HepG2 (cell line): Measurements from ENCODE around the gene AP1G1. TPM values are rescaled to one million over a fixed set of nuclear protein-coding genes. Genes with fewer than 3 reads are reported as not detected.
A peak's percentile ranks its signal among the peaks of the same experiment; 100 is the strongest.

ENCODE experiments used
- BCL6 ChIP-seq: IDR thresholded peaks from 2 replicates; pipeline ENCODE4 v1.6.1; 2016; ENCODE audit warnings: missing genetic modification reagents, missing compliant biosample characterization
- EED ChIP-seq: sonication (generic); formaldehyde crosslinking; IDR thresholded peaks from 2 replicates; pipeline ENCODE4 v1.5.0; 2020; ENCODE audit warnings: mild to moderate bottlenecking, missing genetic modification reagents
- ERF ChIP-seq: IDR thresholded peaks from 2 replicates; pipeline ENCODE4 v1.6.1; 2018; ENCODE audit warnings: missing biosample characterization, missing genetic modification reagents
- GATAD1 ChIP-seq: IDR thresholded peaks from 2 replicates; pipeline ENCODE4 v1.6.1; 2016; ENCODE audit warnings: missing genetic modification reagents, missing compliant biosample characterization
- HDAC2 ChIP-seq: sonication (generic); formaldehyde crosslinking; IDR thresholded peaks from 2 replicates; pipeline ENCODE4 v1.4.0; 2020; ENCODE audit warnings: missing genetic modification reagents
- HNF1B ChIP-seq: sonication (generic); formaldehyde crosslinking; IDR thresholded peaks from 2 replicates; pipeline ENCODE4 v1.5.1; 2020; ENCODE audit warnings: mild to moderate bottlenecking, moderate library complexity, missing genetic modification reagents
- IRF1 ChIP-seq: sonication (generic); formaldehyde crosslinking; IDR thresholded peaks from 2 replicates; pipeline ENCODE4 v1.4.0; 2020; ENCODE audit warnings: low read depth, mild to moderate bottlenecking, missing genetic modification reagents
- IRF9 ChIP-seq: sonication (generic); formaldehyde crosslinking; IDR thresholded peaks from 2 replicates; pipeline ENCODE4 v1.8.0; 2022; ENCODE audit warnings: missing genetic modification reagents, mild to moderate bottlenecking, borderline replicate concordance
- KDM4B ChIP-seq: sonication (generic); formaldehyde crosslinking; IDR thresholded peaks from 2 replicates; pipeline ENCODE4 v1.4.0; 2020; ENCODE audit warnings: missing genetic modification reagents
- KLF16 ChIP-seq, 2 experiments: sonication (generic) in 1 of 2; formaldehyde crosslinking in 1 of 2; IDR thresholded peaks; 2 replicates each; pipeline versions ENCODE4 v1.6.1 to v1.8.0; 2016 to 2023; ENCODE audit warnings: missing genetic modification reagents in 2 of 2, missing compliant biosample characterization in 1 of 2
- MIER2 ChIP-seq: IDR thresholded peaks from 2 replicates; pipeline ENCODE4 v1.6.1; 2016; ENCODE audit warnings: missing biosample characterization, missing genetic modification reagents
- REXO4 ChIP-seq: sonication (generic); formaldehyde crosslinking; IDR thresholded peaks from 2 replicates; pipeline ENCODE4 v1.8.0; 2022; ENCODE audit warnings: missing genetic modification reagents, mild to moderate bottlenecking, borderline replicate concordance
- SNAI1 ChIP-seq: sonication (generic); formaldehyde crosslinking; IDR thresholded peaks from 2 replicates; pipeline ENCODE4 v1.5.0; 2020; ENCODE audit warnings: mild to moderate bottlenecking, missing genetic modification reagents, borderline replicate concordance
- SNAPC2 ChIP-seq: sonication (generic); formaldehyde crosslinking; IDR thresholded peaks from 2 replicates; pipeline ENCODE4 v1.8.1; 2022; ENCODE audit warnings: mild to moderate bottlenecking, missing genetic modification reagents
- SOX13 ChIP-seq, 3 experiments: fragments of 450-650 bp in 1 of 3; sonication (generic) in 1 of 3; formaldehyde crosslinking in 1 of 3; IDR thresholded peaks in 2 of 3; conservative IDR thresholded peaks in 1 of 3; 2 replicates each; pipeline versions ENCODE4 v1.5.0 to v1.6.1; 2016 to 2020; ENCODE audit warnings: antibody characterized with exemption in 1 of 3, mild to moderate bottlenecking in 1 of 3, missing compliant biosample characterization in 1 of 3, missing genetic modification reagents in 1 of 3, moderate library complexity in 1 of 3
- TBL1XR1 ChIP-seq: fragments of 150-350 bp; IDR thresholded peaks from 2 replicates; pipeline ENCODE4 v1.6.1; 2014; ENCODE audit warnings: borderline replicate concordance, low read length; ENCODE audit not compliant: partially characterized antibody
- XRCC5 ChIP-seq: fragments of 200-400 bp; formaldehyde crosslinking; optimal IDR thresholded peaks from 2 replicates; pipeline ENCODE3; 2017; ENCODE audit warnings: mild to moderate bottlenecking, low read length
- ZBTB21 ChIP-seq: sonication (generic); formaldehyde crosslinking; IDR thresholded peaks from 2 replicates; pipeline ENCODE4 v1.4.0; 2020; ENCODE audit warnings: missing genetic modification reagents
- ZFP1 ChIP-seq: IDR thresholded peaks from 2 replicates; pipeline ENCODE4 v1.6.1; 2016
- ZNF124 ChIP-seq: sonication (generic); formaldehyde crosslinking; IDR thresholded peaks from 2 replicates; pipeline ENCODE4 v1.4.0; 2020; ENCODE audit warnings: missing genetic modification reagents
- ZNF234 ChIP-seq: sonication (generic); formaldehyde crosslinking; conservative IDR thresholded peaks from 2 replicates; pipeline ENCODE4 v1.5.1; 2020; ENCODE audit warnings: mild to moderate bottlenecking, missing genetic modification reagents
- ZNF251 ChIP-seq: sonication (generic); formaldehyde crosslinking; IDR thresholded peaks from 2 replicates; pipeline ENCODE4 v1.9.0; 2021; ENCODE audit warnings: mild to moderate bottlenecking, missing genetic modification reagents
- ZNF326 ChIP-seq: sonication (generic); formaldehyde crosslinking; IDR thresholded peaks from 2 replicates; pipeline ENCODE4 v1.4.0; 2020; ENCODE audit warnings: missing genetic modification reagents, borderline replicate concordance
- ZNF362 ChIP-seq: sonication (generic); formaldehyde crosslinking; IDR thresholded peaks from 2 replicates; pipeline ENCODE4 v1.4.0; 2020; ENCODE audit warnings: missing genetic modification reagents, mild to moderate bottlenecking, borderline replicate concordance
- ZNF879 ChIP-seq: sonication (generic); formaldehyde crosslinking; IDR thresholded peaks from 2 replicates; pipeline ENCODE4 v1.8.1; 2023; ENCODE audit warnings: missing genetic modification reagents
- polyA plus RNA-seq, 8 experiments: library from polyadenylated mRNA; depleted of rRNA in 3 of 8; stranded (reverse) in 7 of 8; unstranded in 1 of 8; fragments of >200 nt; fragmentation: Illumina TruSeq in 4 of 8; extraction: Trizol in 4 of 8; gene quantifications; 2 replicates each; pipeline versions ENCODE4 v1.2.1 to v1.2.3, GENCODE V29; 2011 to 2016; ENCODE audit warnings: low read depth in 4 of 8, missing spikeins in 1 of 8, mixed read lengths in 1 of 8; ENCODE audit not compliant: insufficient read depth in 1 of 8
- total RNA-seq, 5 experiments: library from RNA; depleted of rRNA; stranded (reverse); fragments of >200 nt; fragmentation: Illumina TruSeq; extraction: Trizol; gene quantifications; 2 replicates each; pipeline ENCODE4 v1.2.3, GENCODE V29; 2016; ENCODE audit warnings: low read depth in 1 of 5

AP1G1 gene
- total and polyA plus RNA-seq, 2 of the 13 experiments (the other 11 are each of a cell fraction or from before 2014, with no cell fraction given), result 62.2 to 66.2 TPM

GRCh38 chr16:71845639-71846430, 37.2 kb upstream of the AP1G1 start, which contains the start of gene ATXN1L (continued):
- peak; percentile 76; the same call in 1 of the 2 replicates for TF ChIP-seq HNF1B (CRISPR knock-in tag)
- TF ChIP-seq SNAI1 (CRISPR knock-in tag), result peak; percentile 34; the same call in 1 of the 2 replicates
- TF ChIP-seq ZBTB21 (CRISPR knock-in tag), result peak; percentile 61; the same call in 1 of the 2 replicates
- peak; percentile 41; the same call in 1 of the 2 replicates for TF ChIP-seq EED (CRISPR knock-in tag)
- 0 out of 2 replicates have a peak, but pooled peaks have one; percentile 35 for TF ChIP-seq MIER2 (CRISPR knock-in tag)
- no peak for TF ChIP-seq SOX13 (IDR thresholded peaks at IDR 0.05)
- TF ChIP-seq SOX13 (CRISPR knock-in tag; conservative IDR thresholded peaks at IDR 0.05 in 1 of 2, IDR thresholded peaks at IDR 0.05 in 1 of 2), result peak in 1 of 2 experiments; percentile 57; a peak in 2 of 4 replicates
- TF ChIP-seq ZNF234 (CRISPR knock-in tag), result 0 out of 2 replicates have a peak, but pooled peaks have one; percentile 6
- 0 out of 2 replicates have a peak, but pooled peaks have one; percentile 74 for TF ChIP-seq SNAPC2 (CRISPR knock-in tag)
- peak; percentile 76 for TF ChIP-seq XRCC5
- TF ChIP-seq REXO4 (CRISPR knock-in tag), result peak; percentile 37; the same call in 1 of the 2 replicates
- TF ChIP-seq KDM4B (CRISPR knock-in tag), result peak; percentile 59
- no peak for TF ChIP-seq ZNF326
- TF ChIP-seq BCL6 (CRISPR knock-in tag), result peak; percentile 65; the same call in 1 of the 2 replicates
- TF ChIP-seq KLF16 (CRISPR knock-in tag; IDR thresholded peaks at IDR 0.05), result peak in 1 of 2 experiments; percentile 97; a peak in 2 of 4 replicates
- no peak for TF ChIP-seq ZNF251 (CRISPR knock-in tag)
- TF ChIP-seq ERF (CRISPR knock-in tag), result peak; percentile 82; the same call in 1 of the 2 replicates
- no peak; the same call in 1 of the 2 replicates for TF ChIP-seq ZNF362 (CRISPR knock-in tag)
- TF ChIP-seq ZFP1 (CRISPR knock-in tag), result peak; percentile 53; the same call in 1 of the 2 replicates
- TF ChIP-seq GATAD1 (CRISPR knock-in tag), result peak; percentile 96
- peak; percentile 86 for TF ChIP-seq IRF9 (CRISPR knock-in tag)
- peak; percentile 20 for TF ChIP-seq TBL1XR1
- TF ChIP-seq HDAC2, result peak; percentile 78
- TF ChIP-seq ZNF879, result 0 out of 2 replicates have a peak, but pooled peaks have one; percentile 16
- 0 out of 2 replicates have a peak, but pooled peaks have one; percentile 63 for TF ChIP-seq IRF1 (CRISPR knock-in tag)
- TF ChIP-seq ZNF124 (CRISPR knock-in tag), result peak; percentile 93; the same call in 1 of the 2 replicates
